RWPE1 (cell line): ENCODE results near the gene CDHR3.

Experiments
- CTCF ChIA-PET: fragments of 350-600 bp; sonication (Branson Sonifier 250); formaldehyde crosslinking; extraction: SDS; loops from one replicate; lab custom pipeline; 2021; lab: Yijun Ruan, JAX
- POLR2A ChIA-PET: fragments of 400-600 bp; formaldehyde crosslinking; extraction: SDS; loops from one replicate; lab custom pipeline; 2020; ENCODE audit warnings: antibody characterized with exemption; ENCODE audit not compliant: low non-redundant PET; lab: Yijun Ruan, JAX
- DNase-seq: peaks from one replicate; pipeline ENCODE4 v3.0.0; 2012; ENCODE audit warnings: low spot score
- H3K27ac ChIP-seq: fragments of 450-650 bp; 2 replicates; pipeline ENCODE4 v1.5.1; 2017
- CTCF ChIP-seq: fragments of 450-650 bp; conservative IDR thresholded peaks from 2 replicates; pipeline ENCODE4 v1.5.1; 2017; ENCODE audit warnings: low read depth, mild to moderate bottlenecking

CDHR3 gene

GRCh38 chr7:106010331-106010730 is 47.3 kb downstream of the CDHR3 start:
- DNase-seq = no peak
- POLR2A ChIA-PET = no interaction called here
- no peak for TF ChIP-seq CTCF
- H3K27ac ChIP-seq = no peak overlapping the region
- CTCF ChIA-PET = interaction anchor here (0.6 to 2.7 kb wide), 11 partner anchors 7 to 354 kb away, joined by 3 to 9 read pairs (median 3); no protein-coding TSS in a partner anchor

DNA sequence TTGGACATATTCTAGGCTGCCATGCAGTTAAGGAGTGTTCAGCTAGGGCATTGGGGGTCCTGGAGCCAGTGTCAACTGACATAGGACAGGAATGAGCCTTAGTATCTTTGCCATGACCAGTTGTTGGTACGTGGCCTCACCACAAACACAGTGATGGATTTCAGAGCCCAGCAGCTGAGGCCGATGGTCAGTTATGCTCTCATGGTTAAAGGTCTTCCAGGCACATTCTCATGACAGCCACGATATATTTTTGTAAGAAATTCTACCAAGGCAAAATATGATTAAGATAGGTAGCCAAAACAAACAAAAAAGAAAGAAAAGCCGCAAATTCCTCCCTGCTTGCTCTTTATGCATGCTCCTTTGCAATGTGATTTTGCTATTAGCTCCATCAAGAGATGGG is 47.8 kb downstream of the CDHR3 start:
- CTCF ChIA-PET = interaction anchor here (0.6 kb wide), 1 partner anchor 25 kb away, joined by 3 read pairs; no protein-coding TSS in a partner anchor
- H3K27ac ChIP-seq = no peak overlapping the region
- POLR2A ChIA-PET = interaction anchor here (0.5 kb wide), 1 partner anchor 254 kb away, joined by 3 read pairs; no protein-coding TSS in a partner anchor
- no peak for TF ChIP-seq CTCF
- no peak for DNase-seq

- POLR2A ChIA-PET = no interaction called here
- no peak for DNase-seq
- CTCF ChIA-PET = no interaction called here
- TF ChIP-seq CTCF = no peak
- H3K27ac ChIP-seq = no peak overlapping the region
These were observed 49.1 kb downstream of the CDHR3 start for GRCh38 chr7:106012184-106012583.

DNA sequence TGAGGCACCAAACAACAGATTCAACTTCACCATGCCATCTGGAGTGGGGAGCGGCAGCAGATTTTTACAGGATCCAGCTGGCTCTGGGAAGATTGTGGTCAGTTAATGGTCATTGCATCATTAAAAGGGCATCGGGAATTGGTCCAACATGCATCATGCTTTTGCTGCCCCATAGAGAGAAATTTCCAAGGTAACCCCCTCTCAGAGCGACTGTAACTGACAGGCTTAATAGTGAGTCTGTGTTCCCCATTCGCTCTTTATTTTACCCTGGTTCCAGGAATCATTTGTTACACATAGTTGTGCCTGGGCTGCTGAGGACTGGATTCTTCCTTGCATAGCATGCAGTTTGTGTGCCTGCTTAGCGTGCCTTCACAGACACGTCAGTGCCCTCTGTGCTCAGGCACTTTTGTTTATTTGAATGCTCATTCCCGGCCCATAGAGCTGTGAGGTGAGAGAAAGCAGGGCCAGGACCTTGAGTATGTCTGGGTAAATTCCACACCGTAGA is 49.9 kb downstream of the CDHR3 start:
- POLR2A ChIA-PET = no interaction called here
- no peak overlapping the region for H3K27ac ChIP-seq
- TF ChIP-seq CTCF = no peak
- DNase-seq = no peak
- CTCF ChIA-PET = interaction anchor here (0.6 kb wide), 2 partner anchors 66 to 141 kb away, joined by 3 to 4 read pairs; no protein-coding TSS in a partner anchor

DNA sequence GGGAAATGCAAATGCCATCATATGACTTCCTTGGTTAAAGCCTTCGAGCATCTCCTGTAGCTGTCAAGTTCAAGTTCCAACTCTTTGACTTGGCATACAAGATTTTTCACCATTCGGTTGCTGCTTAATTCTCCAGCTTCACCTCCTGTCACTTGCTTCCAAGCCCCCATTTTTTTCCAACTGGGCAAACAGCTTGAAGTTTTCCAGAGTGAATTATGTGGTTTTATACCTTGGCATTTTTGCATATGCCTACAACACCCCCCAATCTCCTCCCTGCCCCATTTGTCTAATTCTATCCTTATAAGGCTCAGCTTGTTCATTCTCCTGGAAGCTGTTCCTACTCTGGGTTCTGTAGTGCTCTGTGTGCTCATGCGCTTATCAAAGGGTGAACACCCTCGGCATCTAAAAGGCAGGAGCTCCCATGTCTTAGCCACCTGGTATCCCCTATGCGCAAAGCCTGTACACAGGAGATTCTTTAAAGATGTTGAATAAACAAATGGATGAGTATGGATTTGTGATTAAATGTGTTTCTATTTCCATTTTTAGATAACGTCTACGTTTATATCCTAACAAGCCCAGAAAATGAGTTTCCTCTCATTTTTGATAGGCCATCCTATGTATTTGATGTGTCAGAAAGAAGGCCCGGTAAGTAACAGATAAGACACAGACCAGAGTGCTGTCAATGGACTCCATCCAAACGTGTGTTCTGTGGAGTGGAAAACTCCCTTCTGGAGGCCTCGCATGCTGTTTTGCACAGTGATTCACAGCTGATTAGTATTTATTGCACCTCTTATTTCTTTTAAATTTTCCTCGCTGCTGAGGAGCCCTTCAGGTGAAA is 52.5 kb downstream of the CDHR3 start:
- no peak for DNase-seq

More for the DNA sequence above, 52.5 kb downstream of the CDHR3 start:
- no peak for TF ChIP-seq CTCF
- CTCF ChIA-PET = no interaction called here
- POLR2A ChIA-PET = interaction anchor here (0.8 kb wide), 1 partner anchor 258 kb away, joined by 6 read pairs; no protein-coding TSS in a partner anchor
- H3K27ac ChIP-seq = no peak overlapping the region
